PC-9 (cell line): ENCODE measurements around the gene SPSB4. TPM values are rescaled to one million over a fixed set of nuclear protein-coding genes. Genes with fewer than 3 reads are reported as not detected.

Experiments
- BruUV-seq: library from RNA; stranded (reverse); fragments of 400-500 nt; replicated peaks from 2 replicates; lab custom pipeline; 2021; lab: Mats Ljungman, UMichigan
- CTCF ChIA-PET: fragments of 300-600 bp; sonication (Branson Sonifier 250); formaldehyde crosslinking; loops from one replicate; lab custom pipeline; 2022; ENCODE audit warnings: antibody characterized with exemption; lab: Charles Lee
- POLR2A ChIA-PET: fragments of 300-600 bp; sonication (Branson Sonifier 250); formaldehyde crosslinking; loops from one replicate; lab custom pipeline; 2022; ENCODE audit warnings: antibody characterized with exemption; ENCODE audit not compliant: unreplicated experiment; lab: Charles Lee
- DNase-seq, 2 experiments: peaks; one replicate each; pipeline versions ENCODE4 v3.0.0 to v3.0.0-alpha.2; 2015 to 2022; ENCODE audit warnings: mixed read lengths in 1 of 2
- H2AFZ ChIP-seq: fragments of 200-600 bp; sonication (generic); 2 replicates; pipeline ENCODE4 v1.8.1; 2017; ENCODE audit warnings: antibody characterized with exemption
- H3F3A ChIP-seq: fragments of 200-600 bp; sonication (generic); 2 replicates; pipeline ENCODE4 v1.8.1; 2017; ENCODE audit warnings: antibody characterized with exemption, mild to moderate bottlenecking, low read depth; ENCODE audit not compliant: insufficient read depth
- H3K27ac ChIP-seq: fragments of 200-600 bp; sonication (generic); 2 replicates; pipeline ENCODE4 v1.6.1; 2016; ENCODE audit warnings: mixed run types
- H3K27me3 ChIP-seq: fragments of 200-600 bp; sonication (generic); 2 replicates; pipeline ENCODE4 v1.6.1; 2016; ENCODE audit warnings: low read depth, mixed run types; ENCODE audit not compliant: insufficient read depth
- H3K36me3 ChIP-seq: fragments of 200-600 bp; sonication (generic); 2 replicates; pipeline ENCODE4 v1.6.1; 2016; ENCODE audit warnings: low read depth, mixed run types
- H3K4me1 ChIP-seq: fragments of 200-600 bp; sonication (generic); replicated peaks from 2 replicates; pipeline ENCODE4 v1.6.1; 2016; ENCODE audit warnings: mixed run types; ENCODE audit not compliant: insufficient read depth
- H3K4me2 ChIP-seq: fragments of 200-600 bp; sonication (generic); 2 replicates; pipeline ENCODE4 v1.6.1; 2017; ENCODE audit warnings: mixed run types
- H3K4me3 ChIP-seq: fragments of 200-600 bp; sonication (generic); 2 replicates; pipeline ENCODE4 v1.6.1; 2016; ENCODE audit warnings: mixed run types
- H3K79me2 ChIP-seq: fragments of 200-600 bp; sonication (generic); 2 replicates; pipeline ENCODE4 v1.6.1; 2017; ENCODE audit warnings: low read depth, mixed run types
- H3K9me2 ChIP-seq: fragments of 200-600 bp; sonication (generic); 2 replicates; pipeline ENCODE4 v1.8.1; 2017; ENCODE audit warnings: mild to moderate bottlenecking; ENCODE audit not compliant: insufficient read depth
- H3K9me3 ChIP-seq: fragments of 200-600 bp; sonication (generic); 2 replicates; pipeline ENCODE4 v1.8.1; 2016; ENCODE audit warnings: low read depth; ENCODE audit not compliant: insufficient read depth
- H4K20me1 ChIP-seq: fragments of 200-600 bp; sonication (generic); 2 replicates; pipeline ENCODE4 v1.8.1; 2017; ENCODE audit not compliant: insufficient read depth
- CTCF ChIP-seq: fragments of 200-600 bp; sonication (generic); conservative IDR thresholded peaks from 2 replicates; pipeline ENCODE4 v1.6.1; 2017; ENCODE audit warnings: mixed run types, antibody characterized with exemption, mild to moderate bottlenecking, moderate library complexity
- EZH2 ChIP-seq: fragments of 200-600 bp; sonication (generic); IDR thresholded peaks from 2 replicates; pipeline ENCODE4 v1.8.0; 2017; ENCODE audit warnings: antibody characterized with exemption, low read depth
- intact Hi-C: fragments of 100-400 bp; cut with micrococcal nuclease; formaldehyde crosslinking; loops from one replicate; pipeline ENCODE4 v1.10.0; 2022; ENCODE audit not compliant: unreplicated experiment
- total RNA-seq: library from RNA; stranded (reverse); gene quantifications from 2 replicates; pipeline ENCODE4 v1.2.3, GENCODE V29; 2021

Gene SPSB4
- total RNA-seq, 1 experiment from 2014 or later = not detected

- Histone ChIP-seq H3K4me3 (no peak overlapping the region), H3K36me3 (no peaks in the 10 kb centered on the region), H3K4me1 (no peaks in the 10 kb centered on the region), H2AFZ (no peak overlapping the region), H3K27ac (no peak overlapping the region), H3K4me2 (no peak overlapping the region), H3K9me2 (no peaks in the 10 kb centered on the region), H4K20me1 (no peaks in the 10 kb centered on the region), H3K27me3 (peaks cover 45% of the 10 kb centered on the region), H3F3A (no peaks in the 10 kb centered on the region), H3K79me2 (no peaks in the 10 kb centered on the region), H3K9me3 (no peaks in the 10 kb centered on the region)
- intact Hi-C loops = no loop called here
- ChIA-PET POLR2A (no interaction called here), CTCF (no interaction called here)
- TF ChIP-seq CTCF (no peak), EZH2 (no peak)
- no TSS peak for BruUV-seq
- no peak for DNase-seq
These were observed 5.6 kb downstream of the SPSB4 start for GRCh38 chr3:141056751-141057171.

GRCh38 chr3:141057436-141057835 lies 6.3 kb downstream of the SPSB4 start:
- H3K9me2 ChIP-seq = no peaks in the 10 kb centered on the region
- H3K9me3 ChIP-seq = no peaks in the 10 kb centered on the region
- H3K36me3 ChIP-seq = no peaks in the 10 kb centered on the region
- TF ChIP-seq EZH2 = no peak
- BruUV-seq = no TSS peak
- no peaks in the 10 kb centered on the region for H3K79me2 ChIP-seq
- no peaks in the 10 kb centered on the region for H3K4me1 ChIP-seq
- H4K20me1 ChIP-seq = no peaks in the 10 kb centered on the region
- intact Hi-C loops = no loop called here
- H3K27ac ChIP-seq = no peak overlapping the region
- DNase-seq = no peak
- no peak overlapping the region for H3K4me3 ChIP-seq
- no peak overlapping the region for H3K4me2 ChIP-seq
- H3K27me3 ChIP-seq = peaks cover 45% of the 10 kb centered on the region
- CTCF ChIA-PET = no interaction called here
- POLR2A ChIA-PET = no interaction called here
- H2AFZ ChIP-seq = no peak overlapping the region
- H3F3A ChIP-seq = no peaks in the 10 kb centered on the region

GRCh38 chr3:141057946-141058800 lies 7.0 kb downstream of the SPSB4 start:
- H3K9me3 ChIP-seq = no peaks in the 10 kb centered on the region
- intact Hi-C loops = no loop called here
- H3K27me3 ChIP-seq = peaks cover 45% of the 10 kb centered on the region
- no peaks in the 10 kb centered on the region for H3K36me3 ChIP-seq
- H3K79me2 ChIP-seq = no peaks in the 10 kb centered on the region
- no peaks in the 10 kb centered on the region for H3K4me1 ChIP-seq
- no peaks in the 10 kb centered on the region for H3F3A ChIP-seq
- no peak overlapping the region for H3K4me2 ChIP-seq
- no peak overlapping the region for H3K4me3 ChIP-seq
- ChIA-PET CTCF (no interaction called here), POLR2A (no interaction called here)
- no peak overlapping the region for H2AFZ ChIP-seq
- H4K20me1 ChIP-seq = no peaks in the 10 kb centered on the region
- no peak overlapping the region for H3K27ac ChIP-seq
- H3K9me2 ChIP-seq = no peaks in the 10 kb centered on the region
- TF ChIP-seq CTCF (no peak), EZH2 (no peak)
- no TSS peak for BruUV-seq
- DNase-seq = no peak
